HepG2 (cell line): ENCODE results near the gene PFAS. TPM values are rescaled to one million over a fixed set of nuclear protein-coding genes. Genes with fewer than 3 reads are reported as not detected.

ENCODE experiments used
- ATAC-seq: fragments of 200-7000 bp; cut with Tn5 transposase; 3 replicates; pipeline ENCODE4 v1.9.1; 2020; ENCODE audit warnings: mild to moderate bottlenecking, moderate library complexity
- BruUV-seq: library from RNA; stranded (reverse); fragments of 400-500 nt; replicated peaks from 2 replicates; lab custom pipeline; 2021; lab: Mats Ljungman, UMichigan
- CTCF ChIA-PET: fragments of 300-600 bp; formaldehyde crosslinking; extraction: SDS; loops from one replicate; lab custom pipeline; 2021; ENCODE audit warnings: low total read pairs, inconsistent platforms, low intra/inter-chr PET ratio; lab: Yijun Ruan, JAX
- POLR2A ChIA-PET: fragments of 350-600 bp; sonication (Branson Sonifier 250); formaldehyde crosslinking; loops from one replicate; lab custom pipeline; 2020; ENCODE audit warnings: antibody characterized with exemption, inconsistent platforms; lab: Yijun Ruan, JAX
- DNase-seq: peaks from one replicate; pipeline ENCODE4 v3.0.0-alpha.2; 2015; ENCODE audit warnings: low spot score
- FAIRE-seq: peaks from 3 replicates; lab custom pipeline; 2011; peaks lifted over from hg19 to GRCh38; lab: Jason Lieb, UNC
- H2AFZ ChIP-seq: one replicate; pipeline ENCODE4 v1.6.1; 2011; ENCODE audit warnings: low read length, inconsistent platforms
- H3K27ac ChIP-seq: fragments of 300-600 bp; 3 replicates; pipeline ENCODE4 v1.8.0; 2011; ENCODE audit warnings: mixed run types, mild to moderate bottlenecking, mixed read lengths, low read length, inconsistent platforms; ENCODE audit not compliant: insufficient read depth; ENCODE audit errors: extremely low read length
- H3K27me3 ChIP-seq, 2 experiments: fragments of 200-600 bp in 1 of 2; 2 replicates in 1 of 2; 3 replicates in 1 of 2; pipeline versions ENCODE4 v1.6.0 to v1.8.0; 2011; ENCODE audit warnings: low read length in 2 of 2, mild to moderate bottlenecking in 2 of 2, moderate library complexity in 2 of 2, inconsistent platforms in 1 of 2; ENCODE audit not compliant: insufficient read depth in 2 of 2, control insufficient read depth in 1 of 2
- H3K36me3 ChIP-seq, 2 experiments: fragments of 200-600 bp in 1 of 2; replicated peaks in 1 of 2; 2 replicates in 1 of 2; 3 replicates in 1 of 2; pipeline versions ENCODE4 v1.5.1 to v1.8.0; 2011; ENCODE audit warnings: low read length in 2 of 2, inconsistent platforms in 1 of 2; ENCODE audit not compliant: insufficient read depth in 2 of 2, control insufficient read depth in 1 of 2
- H3K4me1 ChIP-seq: 2 replicates; pipeline ENCODE4 v1.5.1; 2012; ENCODE audit warnings: low read length, inconsistent platforms; ENCODE audit not compliant: insufficient read depth
- H3K4me2 ChIP-seq: 2 replicates; pipeline ENCODE4 v1.6.0; 2011; ENCODE audit warnings: low read depth, low read length, inconsistent platforms
- H3K4me3 ChIP-seq, 3 experiments: fragments of 200-600 bp in 1 of 3; sonication (generic), shearing (Covaris generic) in 1 of 3; replicated peaks in 1 of 3; 2 replicates each; pipeline ENCODE4 v1.5.1; 2011 to 2016; ENCODE audit warnings: low read length in 3 of 3, inconsistent platforms in 2 of 3, low read depth in 2 of 3, mild to moderate bottlenecking in 2 of 3, control low read depth in 1 of 3, mixed read lengths in 1 of 3; ENCODE audit not compliant: insufficient read depth in 1 of 3
- H3K79me2 ChIP-seq: one replicate; pipeline ENCODE4 v1.6.1; 2011; ENCODE audit warnings: low read length, inconsistent platforms; ENCODE audit not compliant: insufficient read depth
- H3K9ac ChIP-seq: 2 replicates; pipeline ENCODE4 v1.6.0; 2011; ENCODE audit warnings: mild to moderate bottlenecking, low read depth, low read length, inconsistent platforms; ENCODE audit not compliant: insufficient read depth
- H3K9me3 ChIP-seq: 2 replicates; pipeline ENCODE4 v1.5.1; 2012; ENCODE audit warnings: mild to moderate bottlenecking, low read length
- H4K20me1 ChIP-seq: 2 replicates; pipeline ENCODE4 v1.6.0; 2011; ENCODE audit warnings: inconsistent platforms, mild to moderate bottlenecking, low read length, moderate library complexity; ENCODE audit not compliant: insufficient read depth
- ESRRA ChIP-seq: sonication (generic); formaldehyde crosslinking; IDR thresholded peaks from 2 replicates; pipeline ENCODE4 v1.5.1; 2020; ENCODE audit warnings: mild to moderate bottlenecking, low read depth, missing genetic modification reagents
- MED1 ChIP-seq: sonication (generic); formaldehyde crosslinking; IDR thresholded peaks from 2 replicates; pipeline ENCODE4 v1.4.0; 2020; ENCODE audit warnings: missing genetic modification reagents
- MLXIP ChIP-seq: sonication (generic); formaldehyde crosslinking; IDR thresholded peaks from 2 replicates; pipeline ENCODE4 v1.9.0; 2021; ENCODE audit warnings: missing genetic modification reagents, borderline replicate concordance
- MTA3 ChIP-seq: sonication (generic); formaldehyde crosslinking; IDR thresholded peaks from 2 replicates; pipeline ENCODE4 v1.4.0; 2020; ENCODE audit warnings: missing genetic modification reagents
- NFKBIZ ChIP-seq: IDR thresholded peaks from 2 replicates; pipeline ENCODE4 v1.6.1; 2018; ENCODE audit warnings: missing genetic modification reagents, missing compliant biosample characterization
- RERE ChIP-seq: IDR thresholded peaks from 2 replicates; pipeline ENCODE4 v1.6.1; 2016; ENCODE audit warnings: low read depth, missing genetic modification reagents, missing compliant biosample characterization
- SIX4 ChIP-seq: sonication (generic); formaldehyde crosslinking; IDR thresholded peaks from 2 replicates; pipeline ENCODE4 v1.4.0; 2020; ENCODE audit warnings: missing genetic modification reagents
- SMAD9 ChIP-seq: sonication (generic); formaldehyde crosslinking; IDR thresholded peaks from 2 replicates; pipeline ENCODE4 v1.5.1; 2020; ENCODE audit warnings: mild to moderate bottlenecking, missing genetic modification reagents
- XBP1 ChIP-seq: sonication (generic); formaldehyde crosslinking; IDR thresholded peaks from 2 replicates; pipeline ENCODE4 v1.5.0; 2020; ENCODE audit warnings: missing genetic modification reagents
- ZBTB43 ChIP-seq: sonication (generic); formaldehyde crosslinking; conservative IDR thresholded peaks from 2 replicates; pipeline ENCODE4 v1.4.0; 2020; ENCODE audit warnings: missing genetic modification reagents
- ZFX ChIP-seq: sonication (generic); formaldehyde crosslinking; IDR thresholded peaks from 2 replicates; pipeline ENCODE4 v1.4.0; 2020; ENCODE audit warnings: mild to moderate bottlenecking, low read depth, missing genetic modification reagents, moderate library complexity
- ZNF18 ChIP-seq: sonication (generic); formaldehyde crosslinking; IDR thresholded peaks from 2 replicates; pipeline ENCODE4 v1.8.0; 2022; ENCODE audit warnings: mild to moderate bottlenecking, missing genetic modification reagents; ENCODE audit not compliant: insufficient replicate concordance
- ZNF468 ChIP-seq: sonication (generic); formaldehyde crosslinking; IDR thresholded peaks from 2 replicates; pipeline ENCODE4 v1.8.0; 2022; ENCODE audit warnings: mild to moderate bottlenecking, moderate library complexity, missing genetic modification reagents
- WGBS: methylation state at CpG from one replicate; pipeline ENCODE4 v1.1.6; 2017; ENCODE audit warnings: low lambda C conversion rate; 5-methylcytosine and 5-hydroxymethylcytosine counted together
- in situ Hi-C: cut with HindIII; loops from 2 replicates; pipeline ENCODE4 v1.10.0; 2017; ENCODE audit warnings: low pct_unique_long_range_greater_than_20kb; ENCODE audit not compliant: extremely low pct_ligation_motif_present
- intact Hi-C: fragments of 100-400 bp; cut with micrococcal nuclease; formaldehyde crosslinking; loops from one replicate; pipeline ENCODE4 v1.10.0; 2022; ENCODE audit not compliant: unreplicated experiment
- polyA plus RNA-seq, 8 experiments: library from polyadenylated mRNA; depleted of rRNA in 3 of 8; stranded (reverse) in 7 of 8; unstranded in 1 of 8; fragments of >200 nt; fragmentation: Illumina TruSeq in 4 of 8; extraction: Trizol in 4 of 8; gene quantifications; 2 replicates each; pipeline versions ENCODE4 v1.2.1 to v1.2.3, GENCODE V29; 2011 to 2016; ENCODE audit warnings: low read depth in 4 of 8, missing spikeins in 1 of 8, mixed read lengths in 1 of 8; ENCODE audit not compliant: insufficient read depth in 1 of 8
- total RNA-seq, 5 experiments: library from RNA; depleted of rRNA; stranded (reverse); fragments of >200 nt; fragmentation: Illumina TruSeq; extraction: Trizol; gene quantifications; 2 replicates each; pipeline ENCODE4 v1.2.3, GENCODE V29; 2016; ENCODE audit warnings: low read depth in 1 of 5

PFAS gene
- total and polyA plus RNA-seq, 2 of the 13 experiments (the other 11 are each of a cell fraction or from before 2014, with no cell fraction given), result 49.4 to 58.2 TPM

GRCh38 chr17:8273884-8274444, 24.9 kb downstream of the PFAS start:
- H3K4me3 ChIP-seq, result no peak overlapping the region; a peak in 1 of 6 replicates
- H4K20me1 ChIP-seq, result no peaks in the 10 kb centered on the region
- DNase-seq, result peak; percentile 96
- no TSS peak for BruUV-seq
- peaks cover 4 to 10% of the 10 kb centered on the region in 2 experiments; a peak in 3 of 5 replicates for H3K36me3 ChIP-seq
- H2AFZ ChIP-seq, result no peak overlapping the region
- ChIA-PET CTCF (no interaction called here), POLR2A (interaction anchor here (1.1 to 2.2 kb wide), 8 partner anchors 11 to 27 kb away, joined by 3 to 23 read pairs (median 7); partner anchors contain the start of genes CTC1, RANGRF and SLC25A35)
- peak overlapping the region; percentile 37; the same call in 1 of the 2 replicates for H3K9ac ChIP-seq
- H3K9me3 ChIP-seq, result no peaks in the 10 kb centered on the region
- peak overlapping the region; percentile 81 for H3K27ac ChIP-seq
- H3K27me3 ChIP-seq, result no peaks in the 10 kb centered on the region
- in situ Hi-C loops, result no loop called here
- no peaks in the 10 kb centered on the region for H3K79me2 ChIP-seq
- intact Hi-C loops, result no loop called here
- H3K4me1 ChIP-seq, result peaks cover 54% of the 10 kb centered on the region
- ATAC-seq, result peak; percentile 81
- H3K4me2 ChIP-seq, result peak overlapping the region; percentile 60
- FAIRE-seq, result peak; percentile 97
- 3% methylated on average over 4 of the region's 4 CpGs for WGBS
- TF ChIP-seq ZNF468 (CRISPR knock-in tag) (no peak), RERE (CRISPR knock-in tag) (no peak), MTA3 (no peak), ESRRA (CRISPR knock-in tag) (peak; percentile 94), SIX4 (no peak), ZFX (CRISPR knock-in tag) (no peak; the same call in 1 of the 2 replicates), SMAD9 (CRISPR knock-in tag) (no peak), NFKBIZ (CRISPR knock-in tag) (peak; percentile 76), MED1 (CRISPR knock-in tag) (peak; percentile 94), ZNF18 (CRISPR knock-in tag) (peak; percentile 75), MLXIP (CRISPR knock-in tag) (no peak), ZBTB43 (peak; percentile 81), XBP1 (CRISPR knock-in tag) (no peak)
